Measurements from ENCODE around the gene PLEKHM3. TPM values are rescaled to one million over a fixed set of nuclear protein-coding genes. Genes with fewer than 3 reads are reported as not detected.

The PLEKHM3 gene
- total and polyA plus RNA-seq, 2 of the 13 experiments (the other 11 are each of a cell fraction or from before 2014, with no cell fraction given): 4.5 to 4.7 TPM

DNA sequence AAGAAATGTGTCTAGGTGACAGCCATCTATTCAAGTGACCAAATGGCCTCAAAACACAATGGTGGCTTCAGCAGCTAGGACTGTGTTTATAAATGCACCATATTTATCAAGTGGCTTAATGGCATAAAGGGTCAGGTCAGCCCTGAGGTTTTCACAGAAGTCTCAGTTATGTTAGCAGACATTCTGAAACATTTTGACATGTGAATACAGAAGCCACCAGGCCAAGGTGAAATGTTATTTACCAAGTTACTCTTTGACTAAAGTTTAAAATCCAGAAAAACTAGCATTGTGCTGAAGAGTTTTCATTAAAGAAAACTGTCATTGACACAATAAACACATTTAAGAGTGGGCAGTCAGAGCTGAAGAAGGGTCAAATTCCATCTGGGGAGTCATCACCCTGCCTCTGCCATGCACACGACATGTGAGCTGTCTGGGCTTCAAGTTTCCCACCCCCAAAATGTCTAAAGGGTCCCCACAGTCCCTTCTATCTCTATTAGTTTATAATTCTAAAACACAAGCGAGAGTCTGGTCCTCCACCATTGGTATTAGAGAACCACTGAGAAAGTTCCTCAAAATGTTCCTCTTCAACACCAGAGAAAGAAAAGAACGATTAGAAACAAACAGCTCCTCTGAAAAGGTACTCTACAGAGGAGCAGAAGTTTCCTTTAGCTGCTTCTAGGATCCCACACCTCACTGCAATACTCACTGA is 178.1 kb downstream of the PLEKHM3 start (continued):
- TF ChIP-seq KDM5A (IDR thresholded peaks at IDR 0.05; ENCODE audit: borderline replicate concordance, low read length) (no peak), ZNF431 (CRISPR knock-in tag; IDR thresholded peaks at IDR 0.05; ENCODE audit: borderline replicate concordance, low read depth) (no peak; the same call in 1 of the 2 replicates), HNF4A (CRISPR knock-in tag; IDR thresholded peaks at IDR 0.05) (peak; percentile 92), SETDB1 (CRISPR knock-in tag; IDR thresholded peaks at IDR 0.05; ENCODE audit: borderline replicate concordance) (no peak), ZNF879 (CRISPR knock-in tag; IDR thresholded peaks at IDR 0.05) (no peak), MIER2 (CRISPR knock-in tag; IDR thresholded peaks at IDR 0.05) (peak; percentile 34; the same call in 1 of the 2 replicates), TGIF2 (CRISPR knock-in tag; IDR thresholded peaks at IDR 0.05) (peak; percentile 57; the same call in 1 of the 2 replicates), ZNF350 (CRISPR knock-in tag; IDR thresholded peaks at IDR 0.05; ENCODE audit: borderline replicate concordance, low read depth) (0 out of 2 replicates have a peak, but pooled peaks have one; percentile 48), XRCC5 (optimal IDR thresholded peaks at IDR 0.05; ENCODE audit: low read length) (no peak), RFXANK (CRISPR knock-in tag; IDR thresholded peaks at IDR 0.05) (no peak), KLF6 (CRISPR knock-in tag; IDR thresholded peaks at IDR 0.05) (no peak), MAFK (conservative IDR thresholded peaks at IDR 0.05 in 1 of 2, IDR thresholded peaks at IDR 0.05 in 1 of 2; ENCODE audit: low read length in 2 of 2) (peak in 1 of 2 experiments; percentile 5; a peak in 1 of 4 replicates), HDAC6 (IDR thresholded peaks at IDR 0.05; ENCODE audit: low read depth, low read length) (no peak), TAF1 (CRISPR knock-in tag; IDR thresholded peaks at IDR 0.05) (0 out of 2 replicates have a peak, but pooled peaks have one; percentile 16), ZNF841 (CRISPR knock-in tag; IDR thresholded peaks at IDR 0.05; ENCODE audit: borderline replicate concordance) (no peak), PAX8 (CRISPR knock-in tag; IDR thresholded peaks at IDR 0.05; ENCODE audit: borderline replicate concordance) (no peak), ZKSCAN5 (CRISPR knock-in tag; IDR thresholded peaks at IDR 0.05) (no peak), NCOR1 (IDR thresholded peaks at IDR 0.05; ENCODE audit: borderline replicate concordance, low read length) (peak; percentile 84; the same call in 1 of the 2 replicates), ZNF44 (CRISPR knock-in tag; IDR thresholded peaks at IDR 0.05) (no peak), ZNF432 (CRISPR knock-in tag; IDR thresholded peaks at IDR 0.05; ENCODE audit: borderline replicate concordance) (no peak), ZNF17 (CRISPR knock-in tag; IDR thresholded peaks at IDR 0.05) (0 out of 2 replicates have a peak, but pooled peaks have one; percentile 47), PHF20 (CRISPR knock-in tag; IDR thresholded peaks at IDR 0.05) (no peak)
- TF ChIP-seq, protein P1, sequence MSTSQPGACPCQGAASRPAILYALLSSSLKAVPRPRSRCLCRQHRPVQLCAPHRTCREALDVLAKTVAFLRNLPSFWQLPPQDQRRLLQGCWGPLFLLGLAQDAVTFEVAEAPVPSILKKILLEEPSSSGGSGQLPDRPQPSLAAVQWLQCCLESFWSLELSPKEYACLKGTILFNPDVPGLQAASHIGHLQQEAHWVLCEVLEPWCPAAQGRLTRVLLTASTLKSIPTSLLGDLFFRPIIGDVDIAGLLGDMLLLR (CRISPR knock-in tag; IDR thresholded peaks at IDR 0.05): no peak
- TF ChIP-seq, protein P2, sequence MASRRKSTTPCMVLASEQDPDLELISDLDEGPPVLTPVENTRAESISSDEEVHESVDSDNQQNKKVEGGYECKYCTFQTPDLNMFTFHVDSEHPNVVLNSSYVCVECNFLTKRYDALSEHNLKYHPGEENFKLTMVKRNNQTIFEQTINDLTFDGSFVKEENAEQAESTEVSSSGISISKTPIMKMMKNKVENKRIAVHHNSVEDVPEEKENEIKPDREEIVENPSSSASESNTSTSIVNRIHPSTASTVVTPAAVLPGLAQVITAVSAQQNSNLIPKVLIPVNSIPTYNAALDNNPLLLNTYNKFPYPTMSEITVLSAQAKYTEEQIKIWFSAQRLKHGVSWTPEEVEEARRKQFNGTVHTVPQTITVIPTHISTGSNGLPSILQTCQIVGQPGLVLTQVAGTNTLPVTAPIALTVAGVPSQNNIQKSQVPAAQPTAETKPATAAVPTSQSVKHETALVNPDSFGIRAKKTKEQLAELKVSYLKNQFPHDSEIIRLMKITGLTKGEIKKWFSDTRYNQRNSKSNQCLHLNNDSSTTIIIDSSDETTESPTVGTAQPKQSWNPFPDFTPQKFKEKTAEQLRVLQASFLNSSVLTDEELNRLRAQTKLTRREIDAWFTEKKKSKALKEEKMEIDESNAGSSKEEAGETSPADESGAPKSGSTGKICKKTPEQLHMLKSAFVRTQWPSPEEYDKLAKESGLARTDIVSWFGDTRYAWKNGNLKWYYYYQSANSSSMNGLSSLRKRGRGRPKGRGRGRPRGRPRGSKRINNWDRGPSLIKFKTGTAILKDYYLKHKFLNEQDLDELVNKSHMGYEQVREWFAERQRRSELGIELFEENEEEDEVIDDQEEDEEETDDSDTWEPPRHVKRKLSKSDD (CRISPR knock-in tag; IDR thresholded peaks at IDR 0.05; ENCODE audit: low read depth): 0 out of 2 replicates have a peak, but pooled peaks have one; percentile 59
- TF ChIP-seq, protein P3, sequence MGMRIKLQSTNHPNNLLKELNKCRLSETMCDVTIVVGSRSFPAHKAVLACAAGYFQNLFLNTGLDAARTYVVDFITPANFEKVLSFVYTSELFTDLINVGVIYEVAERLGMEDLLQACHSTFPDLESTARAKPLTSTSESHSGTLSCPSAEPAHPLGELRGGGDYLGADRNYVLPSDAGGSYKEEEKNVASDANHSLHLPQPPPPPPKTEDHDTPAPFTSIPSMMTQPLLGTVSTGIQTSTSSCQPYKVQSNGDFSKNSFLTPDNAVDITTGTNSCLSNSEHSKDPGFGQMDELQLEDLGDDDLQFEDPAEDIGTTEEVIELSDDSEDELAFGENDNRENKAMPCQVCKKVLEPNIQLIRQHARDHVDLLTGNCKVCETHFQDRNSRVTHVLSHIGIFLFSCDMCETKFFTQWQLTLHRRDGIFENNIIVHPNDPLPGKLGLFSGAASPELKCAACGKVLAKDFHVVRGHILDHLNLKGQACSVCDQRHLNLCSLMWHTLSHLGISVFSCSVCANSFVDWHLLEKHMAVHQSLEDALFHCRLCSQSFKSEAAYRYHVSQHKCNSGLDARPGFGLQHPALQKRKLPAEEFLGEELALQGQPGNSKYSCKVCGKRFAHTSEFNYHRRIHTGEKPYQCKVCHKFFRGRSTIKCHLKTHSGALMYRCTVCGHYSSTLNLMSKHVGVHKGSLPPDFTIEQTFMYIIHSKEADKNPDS (CRISPR knock-in tag; IDR thresholded peaks at IDR 0.05): no peak

Data from HepG2 (cell line).